Epithelial cell of proximal tubule (primary cell): ENCODE data around the gene ZNF429. TPM values are rescaled to one million over a fixed set of nuclear protein-coding genes. Genes with fewer than 3 reads are reported as not detected.
"Not testable (repeated sequence)": the region's sequence is repeated elsewhere in the genome, so short reads cannot be mapped to it uniquely, and the experiment has no call there.

Experiments used
- DNase-seq: peaks from one replicate; pipeline ENCODE4 v3.0.0-alpha.2; 2011; ENCODE audit warnings: low read depth
- H3K4me3 ChIP-seq: 2 replicates; pipeline ENCODE4 v1.5.1; 2011; ENCODE audit warnings: low read depth, mild to moderate bottlenecking, low read length
- total RNA-seq: library from RNA; depleted of rRNA; stranded (reverse); fragments of >200 nt; gene quantifications from 2 replicates; pipeline ENCODE4 v1.2.3, GENCODE V29; 2015
- TF ChIP-seq, protein P1 (sequence below): conservative IDR thresholded peaks from 2 replicates; pipeline ENCODE4 v1.5.1; 2012; ENCODE audit warnings: low read depth, mild to moderate bottlenecking, low read length

Gene ZNF429
- total RNA-seq, 1 donor from 2014 or later = 17.1 TPM

DNA sequence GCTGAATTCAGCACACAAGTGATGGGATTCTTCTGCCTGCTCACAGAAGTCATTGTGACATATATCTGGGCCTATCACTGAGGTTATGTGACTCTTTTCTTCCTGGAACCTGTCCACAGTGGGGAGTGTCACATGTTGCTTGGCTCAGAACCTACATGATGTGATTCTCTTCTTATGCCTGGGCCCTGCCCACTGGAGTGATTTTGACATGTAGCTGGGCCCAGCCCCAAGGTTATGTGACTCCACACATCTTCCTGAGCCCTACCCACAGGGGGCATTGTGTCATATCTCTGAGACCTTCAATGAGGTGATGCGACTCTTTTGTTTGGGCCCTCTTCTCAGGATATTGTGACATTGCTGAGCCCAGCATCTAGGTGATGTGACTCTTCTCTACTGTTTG, 17.4 kb upstream of the ZNF429 start:
- TF ChIP-seq, protein P1, sequence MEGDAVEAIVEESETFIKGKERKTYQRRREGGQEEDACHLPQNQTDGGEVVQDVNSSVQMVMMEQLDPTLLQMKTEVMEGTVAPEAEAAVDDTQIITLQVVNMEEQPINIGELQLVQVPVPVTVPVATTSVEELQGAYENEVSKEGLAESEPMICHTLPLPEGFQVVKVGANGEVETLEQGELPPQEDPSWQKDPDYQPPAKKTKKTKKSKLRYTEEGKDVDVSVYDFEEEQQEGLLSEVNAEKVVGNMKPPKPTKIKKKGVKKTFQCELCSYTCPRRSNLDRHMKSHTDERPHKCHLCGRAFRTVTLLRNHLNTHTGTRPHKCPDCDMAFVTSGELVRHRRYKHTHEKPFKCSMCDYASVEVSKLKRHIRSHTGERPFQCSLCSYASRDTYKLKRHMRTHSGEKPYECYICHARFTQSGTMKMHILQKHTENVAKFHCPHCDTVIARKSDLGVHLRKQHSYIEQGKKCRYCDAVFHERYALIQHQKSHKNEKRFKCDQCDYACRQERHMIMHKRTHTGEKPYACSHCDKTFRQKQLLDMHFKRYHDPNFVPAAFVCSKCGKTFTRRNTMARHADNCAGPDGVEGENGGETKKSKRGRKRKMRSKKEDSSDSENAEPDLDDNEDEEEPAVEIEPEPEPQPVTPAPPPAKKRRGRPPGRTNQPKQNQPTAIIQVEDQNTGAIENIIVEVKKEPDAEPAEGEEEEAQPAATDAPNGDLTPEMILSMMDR = no peak
- DNase-seq = no peak
- H3K4me3 ChIP-seq = no peak overlapping the region

- TF ChIP-seq, protein P1 = no peak
- no peak overlapping the region for H3K4me3 ChIP-seq
- no peak for DNase-seq
These were observed 14.3 kb upstream of the ZNF429 start for GRCh38 chr19:21491146-21491545.

DNA sequence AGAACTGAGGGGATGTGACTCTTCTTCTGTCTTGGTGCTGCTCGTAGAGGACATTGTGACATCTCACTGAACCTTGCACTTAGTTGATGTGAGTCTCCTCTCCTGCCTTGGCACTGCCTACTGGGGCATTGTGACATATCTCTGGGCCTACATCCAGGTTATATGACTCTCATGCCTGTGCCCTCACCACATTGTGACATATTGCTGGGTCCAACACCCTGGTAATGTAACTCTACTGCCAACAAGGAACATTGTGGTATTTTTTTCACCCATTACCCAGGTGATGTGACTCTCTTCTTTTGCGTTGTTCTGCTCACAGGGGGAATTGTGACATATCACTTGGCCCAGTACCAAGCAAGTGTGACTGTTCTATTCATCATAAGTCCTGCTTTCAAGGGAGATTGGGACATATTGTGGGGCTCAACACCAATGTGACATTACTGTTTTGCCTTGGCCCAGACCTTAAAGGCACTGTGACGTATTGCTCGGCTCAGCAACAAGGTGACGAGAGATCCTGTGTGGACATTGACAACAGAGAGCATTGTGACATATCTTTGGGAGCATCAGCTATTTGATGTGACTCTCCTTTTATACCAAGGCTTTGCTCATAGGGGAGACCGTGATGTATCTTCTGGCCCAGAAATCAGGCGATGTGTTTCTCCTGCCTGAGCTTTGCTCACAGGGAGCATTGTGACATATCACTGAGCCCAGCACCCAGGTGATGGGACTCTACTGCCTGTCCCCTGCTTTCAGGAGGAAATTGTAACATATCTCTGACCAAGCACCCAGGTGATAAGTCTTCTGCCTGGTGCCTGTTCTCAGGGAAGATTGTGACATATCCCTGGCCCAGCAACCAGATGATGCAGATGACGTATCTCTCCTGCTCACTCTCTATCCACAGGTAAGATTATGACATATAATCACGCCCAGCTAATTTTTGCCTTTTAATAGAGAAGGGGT, 12.2 kb upstream of the ZNF429 start:
- DNase-seq = no peak
- TF ChIP-seq, protein P1 = no peak
- H3K4me3 ChIP-seq = no peak overlapping the region

DNA sequence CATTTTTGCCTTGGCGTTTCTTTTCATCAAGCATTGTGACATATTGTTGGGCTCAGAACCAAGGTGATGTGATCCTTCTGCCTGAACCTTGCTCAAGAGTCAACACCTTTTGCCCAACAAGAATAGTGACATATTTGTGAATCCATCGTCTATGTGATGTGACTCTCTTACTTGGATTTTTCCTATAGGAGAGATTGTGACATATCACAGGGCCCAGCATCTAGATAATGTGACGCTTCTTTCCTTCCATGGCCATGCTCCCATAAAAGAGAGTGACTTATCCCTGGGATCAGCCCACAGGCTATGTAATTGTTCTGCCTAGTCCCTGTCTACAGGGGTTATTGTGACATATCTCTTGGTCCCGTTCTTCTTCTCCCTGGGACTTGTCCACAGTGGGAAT, 8.5 kb upstream of the ZNF429 start:
- TF ChIP-seq, protein P1 = no peak
- no peak overlapping the region for H3K4me3 ChIP-seq
- no peak for DNase-seq

DNA sequence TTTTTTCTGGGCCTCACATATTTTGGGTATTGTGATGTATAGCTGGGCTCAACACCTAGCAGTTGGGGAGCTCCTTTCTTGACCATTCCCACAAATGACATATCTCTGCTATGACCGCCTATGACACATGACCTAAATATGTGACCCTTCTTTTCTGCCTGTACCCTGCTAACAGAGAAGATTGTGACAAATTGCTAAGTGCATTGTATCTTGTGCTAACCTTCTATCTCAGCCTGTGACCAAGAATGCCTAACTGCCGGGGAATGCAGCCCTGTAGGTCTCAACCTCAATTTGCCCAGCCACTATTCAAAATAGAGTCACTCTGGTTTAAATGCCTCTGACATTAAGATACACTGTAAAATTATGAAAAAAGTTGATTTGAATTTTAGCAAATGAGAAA, 6.8 kb upstream of the ZNF429 start:
- H3K4me3 ChIP-seq = no peak overlapping the region
- no peak for DNase-seq
- TF ChIP-seq, protein P1 = no peak

DNA sequence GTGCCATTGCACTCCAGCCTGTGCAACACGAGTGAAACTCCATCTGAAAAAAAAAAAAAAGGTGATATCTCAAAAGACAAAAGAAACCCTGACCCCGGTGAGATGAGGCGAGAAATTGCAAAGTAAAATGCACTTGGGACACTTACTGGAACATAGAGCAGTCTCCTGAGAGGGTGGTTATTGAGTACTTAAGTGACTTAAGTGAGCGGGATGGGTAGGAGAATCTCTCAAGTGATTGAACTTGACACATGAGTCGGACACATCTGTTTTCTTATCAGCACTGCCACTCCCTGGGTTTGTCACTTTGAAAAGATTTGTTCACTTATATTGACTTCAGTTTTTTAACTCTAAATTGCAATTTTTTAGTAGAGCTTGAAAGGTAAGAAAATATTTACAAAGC, 2.8 kb downstream of the ZNF429 start:
- DNase-seq = no peak
- H3K4me3 ChIP-seq = no peak overlapping the region
- TF ChIP-seq, protein P1 = no peak

- DNase-seq, H3K4me3 ChIP-seq: not testable (repeated sequence)
These were observed 5.7 kb downstream of the ZNF429 start for GRCh38 chr19:21511058-21511457.

DNA sequence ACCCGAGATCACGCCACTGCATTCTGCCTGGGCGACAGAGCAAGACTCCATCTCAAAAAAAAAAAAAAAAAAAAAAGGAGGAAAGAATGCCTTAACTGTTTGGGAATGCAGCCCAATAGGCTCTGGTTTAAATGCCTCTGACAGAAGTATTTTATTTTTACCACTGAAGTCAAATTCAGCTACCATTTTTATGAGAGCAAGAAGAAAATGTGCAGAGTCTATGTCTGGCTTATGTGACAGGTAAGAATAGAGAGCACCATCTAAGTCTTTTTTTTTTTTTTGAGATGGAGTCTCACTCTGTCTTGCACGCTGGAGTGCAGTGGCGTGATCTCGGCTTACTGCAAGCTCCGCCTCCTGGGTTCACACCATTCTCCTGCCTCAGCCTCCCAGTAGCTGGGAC, 7.2 kb downstream of the ZNF429 start:
- H3K4me3 ChIP-seq, DNase-seq: not testable (repeated sequence)
